ENCODE data around the gene ASIC4. TPM values are rescaled to one million over a fixed set of nuclear protein-coding genes. Genes with fewer than 3 reads are reported as not detected.

The ASIC4 gene
- total RNA-seq, 1 experiment from 2014 or later, result 0.45 TPM

DNA sequence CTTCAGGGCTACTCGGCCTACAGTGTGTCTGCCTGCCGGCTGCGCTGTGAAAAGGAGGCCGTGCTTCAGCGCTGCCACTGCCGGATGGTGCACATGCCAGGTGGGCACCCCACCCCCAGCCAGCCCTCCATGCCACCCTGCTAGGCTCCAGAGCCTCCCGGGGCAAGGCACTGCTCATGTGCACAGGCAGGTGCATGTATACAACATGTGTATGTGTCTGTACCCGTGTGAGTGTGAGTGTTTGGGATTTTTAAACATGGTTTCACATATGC is 18.0 kb downstream of the ASIC4 start:
- ChIA-PET POLR2A (ENCODE audit: low non-redundant PET) (no interaction called here), CTCF (interaction anchor here (0.5 to 3.3 kb wide), 2 partner anchors 36 to 144 kb away, joined by 5 to 101 read pairs; partner anchors contain the start of genes DNPEP and GMPPA)
- H3K36me3 ChIP-seq (ENCODE audit: insufficient read depth, low read length, poor library complexity, severe bottlenecking), result no peaks in the 10 kb centered on the region
- TF ChIP-seq, protein P1, sequence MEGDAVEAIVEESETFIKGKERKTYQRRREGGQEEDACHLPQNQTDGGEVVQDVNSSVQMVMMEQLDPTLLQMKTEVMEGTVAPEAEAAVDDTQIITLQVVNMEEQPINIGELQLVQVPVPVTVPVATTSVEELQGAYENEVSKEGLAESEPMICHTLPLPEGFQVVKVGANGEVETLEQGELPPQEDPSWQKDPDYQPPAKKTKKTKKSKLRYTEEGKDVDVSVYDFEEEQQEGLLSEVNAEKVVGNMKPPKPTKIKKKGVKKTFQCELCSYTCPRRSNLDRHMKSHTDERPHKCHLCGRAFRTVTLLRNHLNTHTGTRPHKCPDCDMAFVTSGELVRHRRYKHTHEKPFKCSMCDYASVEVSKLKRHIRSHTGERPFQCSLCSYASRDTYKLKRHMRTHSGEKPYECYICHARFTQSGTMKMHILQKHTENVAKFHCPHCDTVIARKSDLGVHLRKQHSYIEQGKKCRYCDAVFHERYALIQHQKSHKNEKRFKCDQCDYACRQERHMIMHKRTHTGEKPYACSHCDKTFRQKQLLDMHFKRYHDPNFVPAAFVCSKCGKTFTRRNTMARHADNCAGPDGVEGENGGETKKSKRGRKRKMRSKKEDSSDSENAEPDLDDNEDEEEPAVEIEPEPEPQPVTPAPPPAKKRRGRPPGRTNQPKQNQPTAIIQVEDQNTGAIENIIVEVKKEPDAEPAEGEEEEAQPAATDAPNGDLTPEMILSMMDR (conservative IDR thresholded peaks at IDR 0.05; ENCODE audit: low read depth, low read length), result no peak
- TF ChIP-seq EZH2 (IDR thresholded peaks at IDR 0.05; ENCODE audit: borderline replicate concordance, low read depth, low read length, poor library complexity, severe bottlenecking), result no peak
- H3K27ac ChIP-seq (ENCODE audit: low read depth, low read length, poor library complexity, severe bottlenecking), result no peak overlapping the region
- no TSS peak for BruUV-seq (replicated peaks)
- no peaks in the 10 kb centered on the region for H3K27me3 ChIP-seq (replicated peaks; ENCODE audit: insufficient read depth, low read depth, low read length, poor library complexity)
- H3K4me3 ChIP-seq (ENCODE audit: low read depth, low read length, poor library complexity, severe bottlenecking), result no peak overlapping the region
- H3K9me3 ChIP-seq (ENCODE audit: low read depth, low read length, poor library complexity, severe bottlenecking), result no peaks in the 10 kb centered on the region
- peaks cover 3% of the 10 kb centered on the region for H3K4me1 ChIP-seq (ENCODE audit: insufficient read depth, low read length, poor library complexity, severe bottlenecking)
- intact Hi-C loops (cut with micrococcal nuclease; ENCODE audit: unreplicated experiment), result no loop called here
- DNase-seq (ENCODE audit: low spot score), result no peak

DNA sequence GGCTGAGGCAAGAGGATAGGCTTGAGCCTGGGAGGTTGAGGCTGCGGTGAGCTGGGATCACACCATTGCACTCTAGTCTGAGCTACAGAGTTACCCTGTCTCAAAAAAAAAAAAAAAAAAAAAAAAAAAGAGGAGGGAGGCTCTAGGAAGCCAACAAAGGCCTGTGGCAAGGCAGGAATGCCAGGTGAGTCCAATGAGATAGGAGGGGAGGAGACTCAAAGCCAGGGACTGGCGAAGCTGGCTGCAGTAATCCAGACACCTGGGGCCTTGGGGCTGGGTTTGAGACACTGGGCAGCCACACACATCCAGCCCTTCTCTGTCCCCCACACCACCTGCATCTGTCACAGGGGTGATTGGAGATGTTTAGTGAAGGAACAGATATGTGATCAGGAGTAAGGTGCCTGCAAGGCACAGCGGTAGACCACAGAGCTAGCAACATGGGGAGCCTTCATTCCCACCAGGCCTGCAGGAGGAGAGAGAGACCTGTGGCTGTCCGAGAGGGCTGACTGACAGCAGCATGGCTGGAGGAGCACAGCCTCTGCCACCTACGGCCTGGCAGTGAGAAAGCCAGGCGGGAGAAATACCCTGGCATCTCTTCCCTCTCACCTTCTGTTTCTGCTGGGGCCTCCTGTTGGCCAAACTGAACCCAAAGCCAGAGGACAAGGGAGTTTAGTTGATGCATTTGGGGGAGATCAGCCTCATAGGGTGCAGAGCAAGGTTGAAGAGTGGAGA is 19.8 kb downstream of the ASIC4 start:
- intact Hi-C loops (cut with micrococcal nuclease; ENCODE audit: unreplicated experiment), result no loop called here

DNA sequence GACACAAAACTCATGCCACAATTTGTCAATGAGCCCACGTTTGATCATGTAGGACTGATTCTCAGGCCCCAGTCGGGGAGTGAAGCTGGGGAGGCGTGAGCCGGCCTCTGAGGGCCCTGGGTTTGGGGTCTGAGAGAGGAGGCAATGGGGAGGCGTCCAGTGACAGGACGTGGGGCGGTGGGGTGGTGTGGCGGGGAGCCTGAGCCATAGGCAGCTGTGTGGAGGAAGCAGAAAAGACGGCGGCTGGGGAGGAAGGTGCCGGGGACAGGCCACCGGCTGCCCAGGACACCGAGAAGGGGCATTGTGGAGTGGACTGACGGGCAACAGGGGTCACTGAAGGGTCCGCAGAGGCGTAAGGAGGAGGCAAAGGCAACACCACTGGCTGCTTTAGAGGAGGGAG is 22.1 kb downstream of the ASIC4 start:
- H3K27ac ChIP-seq (ENCODE audit: low read depth, low read length, poor library complexity, severe bottlenecking), result no peak overlapping the region
- TF ChIP-seq, protein P1 (conservative IDR thresholded peaks at IDR 0.05; ENCODE audit: low read depth, low read length), result no peak
- TF ChIP-seq EZH2 (IDR thresholded peaks at IDR 0.05; ENCODE audit: borderline replicate concordance, low read depth, low read length, poor library complexity, severe bottlenecking), result no peak
- H3K27me3 ChIP-seq (replicated peaks; ENCODE audit: insufficient read depth, low read depth, low read length, poor library complexity), result no peaks in the 10 kb centered on the region
- peaks cover 3% of the 10 kb centered on the region for H3K36me3 ChIP-seq (ENCODE audit: insufficient read depth, low read length, poor library complexity, severe bottlenecking)
- CTCF ChIA-PET, result no interaction called here
- intact Hi-C loops (cut with micrococcal nuclease; ENCODE audit: unreplicated experiment), result no loop called here
- H3K4me1 ChIP-seq (ENCODE audit: insufficient read depth, low read length, poor library complexity, severe bottlenecking), result peaks cover 6% of the 10 kb centered on the region
- no peak overlapping the region for H3K4me3 ChIP-seq (ENCODE audit: low read depth, low read length, poor library complexity, severe bottlenecking)
- no peaks in the 10 kb centered on the region for H3K9me3 ChIP-seq (ENCODE audit: low read depth, low read length, poor library complexity, severe bottlenecking)
- DNase-seq (ENCODE audit: low spot score), result no peak
- POLR2A ChIA-PET (ENCODE audit: low non-redundant PET), result no interaction called here
- BruUV-seq (replicated peaks), result no TSS peak

More for the DNA sequence above, 19.8 kb downstream of the ASIC4 start:
- Histone ChIP-seq H3K4me1 (ENCODE audit: insufficient read depth, low read length, poor library complexity, severe bottlenecking) (peaks cover 9% of the 10 kb centered on the region), H3K4me3 (ENCODE audit: low read depth, low read length, poor library complexity, severe bottlenecking) (no peak overlapping the region), H3K36me3 (ENCODE audit: insufficient read depth, low read length, poor library complexity, severe bottlenecking) (no peaks in the 10 kb centered on the region), H3K9me3 (ENCODE audit: low read depth, low read length, poor library complexity, severe bottlenecking) (no peaks in the 10 kb centered on the region), H3K27ac (ENCODE audit: low read depth, low read length, poor library complexity, severe bottlenecking) (no peak overlapping the region), H3K27me3 (replicated peaks; ENCODE audit: insufficient read depth, low read depth, low read length, poor library complexity) (no peaks in the 10 kb centered on the region)
- ChIA-PET POLR2A (ENCODE audit: low non-redundant PET) (no interaction called here), CTCF (no interaction called here)
- DNase-seq (ENCODE audit: low spot score), result no peak
- BruUV-seq (replicated peaks), result no TSS peak
- TF ChIP-seq, protein P1 (conservative IDR thresholded peaks at IDR 0.05; ENCODE audit: low read depth, low read length), result no peak
- TF ChIP-seq EZH2 (IDR thresholded peaks at IDR 0.05; ENCODE audit: borderline replicate concordance, low read depth, low read length, poor library complexity, severe bottlenecking), result no peak

Data from A673 (cell line).